Mesenchymal stem cell (in vitro differentiated cells and primary cell): ENCODE data around the gene RGS14.

ENCODE experiments used
- DNase-seq: peaks from one replicate; pipeline ENCODE4 v3.0.0-alpha.2; 2013
- H2AFZ ChIP-seq: one replicate; pipeline ENCODE4 v1.6.1; 2013; ENCODE audit warnings: low read depth, mild to moderate bottlenecking, control low read depth, inconsistent platforms, low read length, moderate library complexity
- H2AK5ac ChIP-seq: 2 replicates; pipeline ENCODE4 v1.6.1; 2013; ENCODE audit warnings: low read length, moderate library complexity, mild to moderate bottlenecking, inconsistent platforms; ENCODE audit not compliant: severe bottlenecking
- H2BK120ac ChIP-seq: one replicate; pipeline ENCODE4 v1.6.1; 2013; ENCODE audit warnings: low read depth, mild to moderate bottlenecking, inconsistent platforms, low read length, moderate library complexity
- H2BK12ac ChIP-seq, 2 experiments: one replicate each; pipeline ENCODE4 v1.6.1; 2013; ENCODE audit warnings: inconsistent platforms in 2 of 2, low read length in 2 of 2, mild to moderate bottlenecking in 2 of 2, moderate library complexity in 2 of 2, control low read depth in 1 of 2
- H2BK15ac ChIP-seq: one replicate; pipeline ENCODE4 v1.6.1; 2013; ENCODE audit warnings: mild to moderate bottlenecking, low read depth, inconsistent platforms; ENCODE audit not compliant: poor library complexity, severe bottlenecking
- H2BK5ac ChIP-seq: 2 replicates; pipeline ENCODE4 v1.6.1; 2013; ENCODE audit warnings: low read depth, mild to moderate bottlenecking, low read length, control low read depth, inconsistent platforms; ENCODE audit not compliant: poor library complexity, severe bottlenecking
- H3K14ac ChIP-seq, 2 experiments: one replicate each; pipeline ENCODE4 v1.6.1; 2013; ENCODE audit warnings: inconsistent platforms in 2 of 2, low read length in 2 of 2, control low read depth in 1 of 2, mild to moderate bottlenecking in 1 of 2, moderate library complexity in 1 of 2
- H3K18ac ChIP-seq, 2 experiments: one replicate each; pipeline ENCODE4 v1.6.1; 2013; ENCODE audit warnings: inconsistent platforms in 2 of 2, low read length in 2 of 2, control low read depth in 1 of 2, low read depth in 1 of 2, mild to moderate bottlenecking in 1 of 2
- H3K23ac ChIP-seq, 2 experiments: one replicate each; pipeline ENCODE4 v1.6.1; 2013; ENCODE audit warnings: inconsistent platforms in 2 of 2, low read length in 2 of 2, mild to moderate bottlenecking in 2 of 2, moderate library complexity in 2 of 2, control low read depth in 1 of 2
- H3K27ac ChIP-seq: 2 replicates; pipeline ENCODE4 v1.5.1; 2013; ENCODE audit warnings: mild to moderate bottlenecking, moderate library complexity, low read length, control low read depth, inconsistent platforms; ENCODE audit not compliant: poor library complexity, severe bottlenecking
- H3K27me3 ChIP-seq, 2 experiments: 2 replicates each; pipeline versions ENCODE4 v1.6.1 to v1.7.0; 2013; ENCODE audit warnings: low read length in 2 of 2, mild to moderate bottlenecking in 2 of 2, moderate library complexity in 2 of 2, control low read depth in 1 of 2, inconsistent platforms in 1 of 2; ENCODE audit not compliant: control insufficient read depth in 1 of 2, insufficient read depth in 1 of 2
- H3K36me3 ChIP-seq, 2 experiments: 2 replicates each; pipeline versions ENCODE4 v1.6.1 to v1.7.0; 2013; ENCODE audit warnings: low read length in 2 of 2, control low read depth in 1 of 2, inconsistent platforms in 1 of 2, low read depth in 1 of 2, mild to moderate bottlenecking in 1 of 2; ENCODE audit not compliant: insufficient read depth in 2 of 2, control insufficient read depth in 1 of 2
- H3K4ac ChIP-seq, 2 experiments: one replicate each; pipeline ENCODE4 v1.6.1; 2013; ENCODE audit warnings: inconsistent platforms in 2 of 2, low read length in 2 of 2, mild to moderate bottlenecking in 2 of 2, moderate library complexity in 2 of 2, control low read depth in 1 of 2, low read depth in 1 of 2
- H3K4me1 ChIP-seq: 2 replicates; pipeline ENCODE4 v1.6.1; 2013; ENCODE audit warnings: low read depth, low read length, control low read depth; ENCODE audit not compliant: control insufficient read depth, insufficient read depth
- H3K4me2 ChIP-seq: 2 replicates; pipeline ENCODE4 v1.6.1; 2013; ENCODE audit warnings: low read length, mild to moderate bottlenecking, inconsistent platforms; ENCODE audit not compliant: poor library complexity, severe bottlenecking
- H3K4me3 ChIP-seq, 2 experiments: 2 replicates each; pipeline versions ENCODE4 v1.5.1 to v1.7.0; 2013; ENCODE audit warnings: low read length in 2 of 2, mild to moderate bottlenecking in 2 of 2, control low read depth in 1 of 2, low read depth in 1 of 2; ENCODE audit not compliant: insufficient read depth in 1 of 2
- H3K79me1 ChIP-seq: replicated peaks from 2 replicates; pipeline ENCODE4 v1.6.1; 2013; ENCODE audit warnings: mild to moderate bottlenecking, control low read depth, low read length, inconsistent platforms; ENCODE audit not compliant: poor library complexity, severe bottlenecking
- H3K9ac ChIP-seq: 2 replicates; pipeline ENCODE4 v1.7.0; 2013; ENCODE audit warnings: mild to moderate bottlenecking, low read length, moderate library complexity
- H3K9me3 ChIP-seq: 2 replicates; pipeline ENCODE4 v1.7.0; 2013; ENCODE audit warnings: mild to moderate bottlenecking, low read length; ENCODE audit not compliant: control insufficient read depth
- H4K8ac ChIP-seq: one replicate; pipeline ENCODE4 v1.6.1; 2013; ENCODE audit warnings: inconsistent platforms, mild to moderate bottlenecking, low read length, moderate library complexity
- H4K91ac ChIP-seq: one replicate; pipeline ENCODE4 v1.6.1; 2013; ENCODE audit warnings: mild to moderate bottlenecking, low read length, inconsistent platforms
- WGBS: methylation state at CpG from one replicate; pipeline ENCODE4 v1.1.7; 2013; ENCODE audit warnings: mixed read lengths; 5-methylcytosine and 5-hydroxymethylcytosine counted together

RGS14 gene

DNA sequence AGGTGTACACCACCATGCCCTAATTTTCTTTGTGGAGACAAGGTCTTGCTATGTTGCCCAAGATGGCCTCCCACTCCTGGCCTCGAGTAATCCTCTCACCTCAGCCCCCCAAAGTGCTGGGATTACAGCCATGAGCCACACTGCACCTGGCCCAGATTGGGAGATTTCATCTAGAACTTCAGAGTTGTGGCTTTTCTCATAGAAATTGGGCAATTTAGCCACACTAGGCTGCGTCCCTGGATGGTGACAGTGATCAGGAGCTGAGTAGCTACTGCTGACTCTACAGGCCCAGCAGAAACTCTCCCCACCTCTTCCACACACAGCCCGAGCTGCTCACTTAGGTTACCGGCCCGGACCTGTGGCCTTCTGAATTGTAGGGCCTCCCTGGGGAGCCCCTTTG is 35.0 kb downstream of the RGS14 start:
- Histone ChIP-seq H3K36me3 (no peaks in the 10 kb centered on the region), H3K79me1 (no peaks in the 10 kb centered on the region), H3K4me2 (no peak overlapping the region), H3K27ac (no peak overlapping the region), H2BK5ac (no peak overlapping the region), H3K4ac (no peak overlapping the region), H3K18ac (no peak overlapping the region), H2BK15ac (no peak overlapping the region), H3K14ac (no peak overlapping the region), H4K91ac (no peak overlapping the region), H2BK120ac (no peak overlapping the region), H3K4me3 (no peak overlapping the region), H3K9ac (no peak overlapping the region), H3K27me3 (peaks cover 7 to 36% of the 10 kb centered on the region in 2 experiments), H4K8ac (no peak overlapping the region), H3K23ac (no peak overlapping the region), H3K9me3 (no peaks in the 10 kb centered on the region), H2AFZ (no peak overlapping the region), H2AK5ac (no peak overlapping the region), H3K4me1 (peaks cover 22% of the 10 kb centered on the region), H2BK12ac (no peak overlapping the region)
- WGBS = 69% methylated on average over 5 of the region's 5 CpGs
- no peak for DNase-seq

DNA sequence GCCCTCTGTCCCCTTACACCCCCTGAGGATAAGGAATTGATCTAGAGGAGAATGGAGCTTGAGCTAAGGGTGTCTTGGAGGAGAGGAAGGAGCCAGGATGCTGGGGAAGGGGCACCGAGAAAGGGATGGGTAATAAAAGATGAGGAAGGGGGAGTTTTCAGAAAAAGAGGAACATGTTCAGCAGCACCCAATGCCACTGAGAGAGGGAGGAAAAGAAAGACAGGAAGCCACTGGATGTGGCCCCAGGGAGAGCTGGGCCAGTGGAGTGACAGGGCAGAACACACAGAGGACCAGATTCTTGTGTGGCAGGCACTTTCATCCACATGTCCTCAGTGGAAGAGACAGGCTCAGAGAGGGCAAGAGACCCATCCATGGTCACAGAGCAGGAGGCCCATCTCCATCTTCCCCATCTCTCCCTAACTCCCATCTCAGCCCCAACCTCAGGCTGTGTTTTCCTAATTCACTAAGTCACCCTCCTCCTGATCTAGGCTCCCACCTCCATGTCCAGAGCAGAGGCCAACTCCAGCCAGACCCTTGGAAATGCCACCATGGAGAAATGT is 35.6 kb downstream of the RGS14 start:
- Histone ChIP-seq H2BK5ac (no peak overlapping the region), H3K18ac (no peak overlapping the region), H4K91ac (no peak overlapping the region), H3K36me3 (no peaks in the 10 kb centered on the region), H3K27me3 (peaks cover 8 to 41% of the 10 kb centered on the region in 2 experiments), H3K14ac (no peak overlapping the region), H2AFZ (no peak overlapping the region), H3K4me2 (no peak overlapping the region), H2AK5ac (no peak overlapping the region), H3K4ac (no peak overlapping the region), H2BK15ac (no peak overlapping the region), H4K8ac (no peak overlapping the region), H3K4me3 (no peak overlapping the region), H3K4me1 (peaks cover 18% of the 10 kb centered on the region), H3K9ac (no peak overlapping the region), H3K9me3 (no peaks in the 10 kb centered on the region), H2BK12ac (no peak overlapping the region), H3K27ac (no peak overlapping the region), H3K79me1 (no peaks in the 10 kb centered on the region), H3K23ac (no peak overlapping the region), H2BK120ac (no peak overlapping the region)
- no peak for DNase-seq
- 79% methylated on average over 1 of the region's 1 CpG for WGBS

GRCh38 chr5:177393990-177394389 is 36.3 kb downstream of the RGS14 start:
- no peak overlapping the region for H3K23ac ChIP-seq
- H3K14ac ChIP-seq = no peak overlapping the region
- peaks cover 8 to 48% of the 10 kb centered on the region in 2 experiments for H3K27me3 ChIP-seq
- no peak overlapping the region for H4K91ac ChIP-seq
- H3K36me3 ChIP-seq = no peaks in the 10 kb centered on the region
- no peak overlapping the region for H3K4ac ChIP-seq
- no peak overlapping the region for H2BK5ac ChIP-seq
- H2BK120ac ChIP-seq = no peak overlapping the region
- H3K4me2 ChIP-seq = no peak overlapping the region
- no peaks in the 10 kb centered on the region for H3K79me1 ChIP-seq
- no peak overlapping the region for H3K9ac ChIP-seq
- H3K9me3 ChIP-seq = no peaks in the 10 kb centered on the region
- H4K8ac ChIP-seq = no peak overlapping the region
- H2BK15ac ChIP-seq = no peak overlapping the region
- DNase-seq = no peak
- no peak overlapping the region for H2AFZ ChIP-seq
- no peak overlapping the region for H3K4me3 ChIP-seq
- H2BK12ac ChIP-seq = no peak overlapping the region
- peaks cover 12% of the 10 kb centered on the region for H3K4me1 ChIP-seq
- no peak overlapping the region for H2AK5ac ChIP-seq
- 78% methylated on average over 5 of the region's 5 CpGs for WGBS
- H3K18ac ChIP-seq = no peak overlapping the region
- H3K27ac ChIP-seq = no peak overlapping the region

DNA sequence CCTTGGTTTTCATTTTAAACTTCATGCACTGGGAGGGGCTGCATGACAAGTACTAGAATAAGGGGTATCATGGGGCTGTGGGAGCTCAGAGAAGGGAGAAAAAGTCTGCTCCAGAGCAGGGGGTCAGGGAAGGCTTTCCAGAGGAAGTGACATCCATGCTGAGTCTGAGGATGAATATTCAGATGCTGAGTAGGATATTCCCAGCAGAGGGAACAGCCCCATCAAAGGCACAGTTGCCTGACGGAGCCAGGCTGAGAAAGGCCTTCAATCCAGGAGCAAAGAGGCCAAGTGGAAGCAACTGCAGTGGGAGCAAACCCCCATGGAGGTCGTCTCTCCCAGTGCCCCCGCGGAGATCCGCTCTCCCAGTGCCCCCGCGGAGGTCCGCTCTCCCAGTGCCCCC is 38.4 kb downstream of the RGS14 start:
- WGBS = 89% methylated on average over 7 of the region's 8 CpGs

More for the DNA sequence above, 38.4 kb downstream of the RGS14 start:
- Histone ChIP-seq H3K9ac (no peak overlapping the region), H2AFZ (no peak overlapping the region), H3K23ac (no peak overlapping the region), H2BK5ac (no peak overlapping the region), H2BK120ac (no peak overlapping the region), H2AK5ac (no peak overlapping the region), H3K36me3 (no peaks in the 10 kb centered on the region), H2BK12ac (no peak overlapping the region), H3K27ac (no peak overlapping the region), H4K8ac (no peak overlapping the region), H3K9me3 (no peaks in the 10 kb centered on the region), H4K91ac (no peak overlapping the region), H2BK15ac (no peak overlapping the region), H3K4me2 (no peak overlapping the region), H3K14ac (no peak overlapping the region), H3K27me3 (peaks cover 8 to 68% of the 10 kb centered on the region in 2 experiments), H3K18ac (no peak overlapping the region), H3K79me1 (no peaks in the 10 kb centered on the region), H3K4ac (no peak overlapping the region), H3K4me3 (no peak overlapping the region), H3K4me1 (peaks cover 2% of the 10 kb centered on the region)
- DNase-seq = no peak
